GM21619 (cell line): ENCODE results near the gene KANSL2.
"Not testable (repeated sequence)": the region's sequence is repeated elsewhere in the genome, so short reads cannot be mapped to it uniquely, and the experiment has no call there.

Source experiments
- ATAC-seq: cut with Tn5 transposase; IDR thresholded peaks from one replicate; pipeline ENCODE4 v1.9.1; 2021; ENCODE audit not compliant: unreplicated experiment

KANSL2 gene, protein sequence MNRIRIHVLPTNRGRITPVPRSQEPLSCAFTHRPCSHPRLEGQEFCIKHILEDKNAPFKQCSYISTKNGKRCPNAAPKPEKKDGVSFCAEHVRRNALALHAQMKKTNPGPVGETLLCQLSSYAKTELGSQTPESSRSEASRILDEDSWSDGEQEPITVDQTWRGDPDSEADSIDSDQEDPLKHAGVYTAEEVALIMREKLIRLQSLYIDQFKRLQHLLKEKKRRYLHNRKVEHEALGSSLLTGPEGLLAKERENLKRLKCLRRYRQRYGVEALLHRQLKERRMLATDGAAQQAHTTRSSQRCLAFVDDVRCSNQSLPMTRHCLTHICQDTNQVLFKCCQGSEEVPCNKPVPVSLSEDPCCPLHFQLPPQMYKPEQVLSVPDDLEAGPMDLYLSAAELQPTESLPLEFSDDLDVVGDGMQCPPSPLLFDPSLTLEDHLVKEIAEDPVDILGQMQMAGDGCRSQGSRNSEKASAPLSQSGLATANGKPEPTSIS

DNA sequence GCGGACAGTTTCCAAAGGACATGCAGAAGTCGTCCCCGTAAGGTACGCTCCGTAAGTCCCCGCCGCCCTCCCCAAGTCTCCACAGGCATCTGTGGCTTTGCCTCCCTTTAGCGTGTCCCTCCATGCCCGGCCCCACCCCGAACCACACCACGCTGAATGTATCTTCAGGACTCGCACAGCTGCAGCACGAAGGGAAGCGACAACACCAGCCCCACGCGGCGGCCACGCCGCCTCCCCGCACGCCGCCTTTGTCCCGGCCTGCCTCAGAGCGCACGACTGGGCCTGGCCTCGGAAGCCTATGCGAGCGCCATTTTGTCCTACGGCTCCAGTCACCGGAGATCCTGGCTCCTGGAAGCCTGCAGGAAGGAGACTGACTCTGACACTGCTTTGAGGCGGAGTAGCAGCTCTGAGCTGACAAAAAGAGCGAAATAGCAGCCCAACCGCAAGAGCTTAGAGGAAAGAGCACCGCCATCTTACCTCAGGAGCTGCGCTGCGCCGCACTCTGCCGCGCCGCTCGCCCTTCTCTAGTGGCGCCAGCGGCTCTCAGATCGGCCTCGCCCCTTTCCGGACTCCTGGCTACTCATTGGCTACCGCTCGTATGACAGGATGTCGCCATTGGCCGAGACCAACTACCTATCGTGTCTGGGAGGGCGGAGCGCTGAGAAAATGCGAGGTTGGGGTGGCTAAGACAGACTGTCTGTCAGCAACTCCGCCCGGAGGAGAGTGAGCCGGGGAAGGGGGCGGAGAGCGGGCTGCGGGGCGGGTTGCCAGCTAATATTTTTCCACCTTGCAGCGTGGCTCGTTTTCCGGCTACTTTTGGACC lies at the start of gene KANSL2:
Gene KANSL2 (minus strand): TSS at position 529 of the 823 bp plus-strand sequence. CDS start 606 bp downstream, outside the sequence.
- ATAC-seq: peak; percentile 98

DNA sequence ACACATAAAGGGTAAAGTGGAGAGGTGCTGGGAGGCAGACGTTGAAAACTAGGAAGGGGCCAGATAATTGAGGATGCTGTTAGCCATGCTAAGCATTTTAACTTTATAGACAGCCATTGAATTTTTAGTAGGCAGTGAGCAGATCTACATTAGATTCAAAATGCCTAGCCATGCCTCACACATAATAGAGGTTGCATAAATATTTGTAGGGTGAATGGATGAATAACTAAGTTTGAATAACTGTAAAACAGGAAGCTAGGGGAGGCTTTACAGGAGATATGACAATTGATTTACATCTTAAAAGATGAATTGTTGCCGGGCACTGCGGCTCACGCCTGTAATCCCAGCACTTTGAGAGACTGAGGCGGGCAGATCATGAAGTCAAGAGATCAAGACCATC lies 46.8 kb upstream of the KANSL2 start:
- ATAC-seq: no peak

DNA sequence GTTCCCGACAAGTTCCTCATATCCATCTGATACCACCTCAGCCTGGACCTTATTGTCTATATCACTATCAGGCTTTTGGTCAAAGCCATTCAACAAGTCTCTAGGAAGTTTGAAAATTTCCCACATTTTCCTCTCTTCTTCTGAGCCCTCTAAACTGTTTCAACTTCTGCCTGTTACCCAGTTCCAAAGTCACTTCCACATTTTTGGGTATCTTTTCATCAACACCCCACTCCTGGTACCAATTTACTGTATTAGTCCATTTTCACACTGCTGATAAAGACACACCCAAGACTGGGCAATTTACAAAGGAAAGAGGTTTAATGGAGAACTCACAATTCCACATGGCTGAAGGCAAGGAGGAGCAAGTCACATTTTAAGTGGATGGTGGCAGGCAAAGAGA lies 38.7 kb upstream of the KANSL2 start:
- ATAC-seq: not testable (repeated sequence)

DNA sequence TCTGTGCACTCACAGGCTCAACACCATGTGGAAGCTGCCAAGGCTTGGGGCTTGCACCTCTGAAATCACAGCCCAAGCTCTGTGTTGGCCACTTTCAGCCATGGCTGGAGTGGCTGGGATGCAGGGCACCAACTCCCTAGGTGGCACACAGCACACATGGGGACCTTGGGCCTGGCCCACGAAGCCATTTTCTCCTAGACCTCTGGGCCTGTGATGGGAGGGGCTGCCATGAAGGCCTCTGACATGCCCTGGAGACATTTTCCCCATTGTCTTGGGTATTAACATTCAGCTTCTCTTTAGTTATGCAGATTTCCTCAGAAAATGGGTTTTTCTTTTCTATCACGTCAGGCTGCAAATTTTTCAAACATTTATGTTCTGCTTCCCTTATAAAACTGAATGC lies 38.1 kb upstream of the KANSL2 start:
- ATAC-seq: not testable (repeated sequence)

DNA sequence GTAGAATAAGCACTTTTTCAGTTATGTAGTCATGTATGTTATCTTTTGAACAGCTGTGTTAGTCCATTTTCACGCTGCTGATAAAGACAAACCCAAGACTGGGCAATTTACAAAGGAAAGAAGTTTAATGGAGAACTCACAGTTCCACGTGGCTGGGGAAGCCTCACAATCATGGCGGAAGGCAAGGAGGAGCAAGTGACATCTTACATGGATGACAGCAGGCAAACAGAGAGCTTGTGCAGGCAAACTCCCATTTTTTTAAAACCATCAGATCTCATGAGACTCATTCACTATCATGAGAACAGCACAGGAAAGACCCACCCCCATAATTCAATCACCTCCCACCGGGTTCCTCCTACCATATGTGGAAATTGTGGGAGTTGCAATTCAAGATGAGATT lies 37.0 kb upstream of the KANSL2 start:
- not testable (repeated sequence) for ATAC-seq

DNA sequence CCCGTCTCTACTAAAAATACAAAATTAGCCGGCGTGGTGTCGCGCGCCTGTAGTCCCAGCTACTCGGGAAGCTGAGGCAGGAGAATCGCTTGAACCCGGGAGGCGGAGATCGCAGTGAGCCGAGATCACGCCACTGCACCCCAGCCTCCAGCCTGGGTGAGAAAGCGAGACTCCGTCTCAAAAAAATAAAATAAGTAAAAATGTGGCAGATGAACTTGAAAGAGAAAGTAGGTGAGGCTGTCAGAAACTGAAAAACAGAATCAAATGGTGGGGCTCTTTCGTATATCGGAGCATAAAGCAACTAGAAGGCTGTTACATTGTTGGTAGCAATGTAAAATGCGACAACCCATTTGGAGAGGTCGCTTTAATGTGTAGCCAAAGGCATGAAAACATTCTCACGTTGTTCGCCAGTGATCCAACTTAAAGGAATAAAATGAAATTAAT lies 35.2 kb upstream of the KANSL2 start:
- ATAC-seq: no peak

DNA sequence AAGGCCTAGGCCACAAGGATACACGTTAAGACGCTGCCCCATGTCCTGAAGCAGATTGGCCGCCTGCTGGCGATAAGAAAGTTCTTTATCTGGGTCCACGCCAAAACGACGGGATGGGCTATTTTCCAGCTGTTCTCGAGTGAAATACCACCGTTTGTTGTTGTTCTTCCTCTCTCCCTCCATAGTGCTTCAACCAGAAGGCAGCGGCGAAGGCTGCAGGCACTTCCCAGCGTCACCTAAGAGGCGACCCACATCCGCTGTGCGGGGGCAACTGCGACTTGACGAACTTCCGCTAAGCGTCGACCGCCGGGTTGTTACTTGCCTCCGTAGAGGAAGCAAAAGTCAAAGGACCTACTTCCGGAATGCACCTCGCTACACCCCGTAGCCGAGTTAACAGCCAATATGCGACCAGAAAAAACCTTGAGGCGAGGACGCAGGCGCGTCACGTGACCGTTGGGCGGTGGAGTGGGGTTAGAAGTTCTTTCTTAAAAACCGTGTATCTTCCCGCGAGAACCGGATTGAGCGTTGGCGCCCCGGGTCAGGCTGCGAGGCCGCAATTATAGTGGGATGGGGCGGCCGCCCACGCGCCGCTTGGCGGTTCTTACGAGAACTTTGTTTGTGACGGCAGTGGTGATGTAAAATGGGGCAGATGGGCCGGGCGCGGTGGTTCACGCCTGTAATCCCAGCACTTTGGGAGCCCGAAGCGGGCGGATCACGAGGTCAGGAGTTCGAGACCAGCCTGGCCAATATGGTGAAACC lies 34.6 kb upstream of the KANSL2 start, which contains the start of gene CCNT1:
Gene CCNT1 (minus strand): TSS at position 215 of the 759 bp plus-strand sequence. CDS start 32 bp downstream, at position 183.
- peak; percentile 95 for ATAC-seq

DNA sequence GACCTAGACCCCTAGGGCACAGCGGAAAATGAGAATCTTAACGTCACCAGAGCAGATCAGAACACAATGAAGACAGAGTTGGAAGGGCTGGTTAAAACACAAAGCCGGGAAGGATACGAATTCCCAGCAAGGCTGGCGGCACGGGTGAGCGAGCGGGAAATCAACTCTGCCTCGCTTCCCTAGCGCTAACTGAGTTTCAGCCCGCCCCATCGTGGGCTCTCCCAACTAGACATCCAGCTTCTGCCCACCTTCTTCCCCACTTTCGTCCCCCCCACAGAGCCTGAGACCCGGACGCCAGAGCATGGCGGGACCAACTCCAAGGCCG lies 34.1 kb upstream of the KANSL2 start:
- ATAC-seq: no peak

DNA sequence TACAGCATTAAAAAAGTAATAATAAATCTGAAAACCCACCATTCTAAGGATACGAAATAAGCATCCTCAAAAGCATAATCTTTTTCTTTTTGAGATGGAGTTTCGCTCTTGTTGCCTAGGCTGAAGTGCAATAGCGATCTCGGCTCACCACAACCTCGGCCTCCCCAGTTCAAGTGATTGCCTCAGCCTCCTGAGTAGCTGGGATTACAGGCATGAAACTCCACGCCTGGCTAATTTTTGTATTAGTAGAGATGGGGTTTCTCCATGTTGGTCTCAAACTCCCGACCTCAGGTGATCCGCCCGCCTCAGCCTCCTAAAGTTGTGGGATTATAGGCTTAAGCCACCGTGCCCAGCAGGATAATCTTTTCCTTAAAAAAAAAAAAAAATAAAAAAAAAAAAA lies 30.2 kb upstream of the KANSL2 start:
- ATAC-seq: no peak

DNA sequence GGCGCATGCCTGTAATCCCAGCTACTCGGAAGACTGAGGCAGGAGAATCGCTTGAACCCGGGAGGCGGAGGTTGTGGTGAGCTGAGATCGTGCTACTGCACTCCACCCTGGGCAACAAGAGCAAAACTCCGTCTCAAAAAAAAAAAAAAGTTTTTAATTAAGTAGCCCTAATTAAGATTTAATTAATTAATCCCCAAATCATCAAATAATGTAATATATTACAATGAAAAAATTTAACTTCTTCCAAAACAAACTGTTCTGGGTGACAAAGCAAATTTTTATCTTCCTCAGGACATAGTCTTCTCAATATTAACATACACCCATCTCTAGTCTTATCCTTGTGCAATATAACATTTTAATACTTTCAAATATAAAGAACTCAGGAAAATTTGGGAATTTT lies 16.8 kb upstream of the KANSL2 start:
- not testable (repeated sequence) for ATAC-seq

DNA sequence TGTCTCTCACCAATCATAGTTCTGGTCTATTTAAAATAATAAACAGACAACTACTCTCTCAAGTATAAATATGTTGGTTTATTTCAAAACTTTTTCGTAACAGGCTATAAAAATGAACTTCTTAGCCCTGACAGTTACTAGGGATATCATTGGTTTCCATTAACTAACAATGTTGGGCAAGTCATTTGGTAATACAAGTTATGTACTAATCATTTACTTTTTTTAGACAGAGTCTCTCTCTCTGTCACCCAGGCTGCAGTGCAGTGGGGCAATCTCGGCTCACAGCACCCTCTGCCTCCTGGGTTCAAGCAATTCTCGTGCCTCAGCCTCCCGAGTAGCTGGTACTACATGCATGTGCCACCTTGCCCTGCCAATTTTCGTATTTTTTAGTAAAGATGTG lies 14.6 kb upstream of the KANSL2 start:
- ATAC-seq: no peak

DNA sequence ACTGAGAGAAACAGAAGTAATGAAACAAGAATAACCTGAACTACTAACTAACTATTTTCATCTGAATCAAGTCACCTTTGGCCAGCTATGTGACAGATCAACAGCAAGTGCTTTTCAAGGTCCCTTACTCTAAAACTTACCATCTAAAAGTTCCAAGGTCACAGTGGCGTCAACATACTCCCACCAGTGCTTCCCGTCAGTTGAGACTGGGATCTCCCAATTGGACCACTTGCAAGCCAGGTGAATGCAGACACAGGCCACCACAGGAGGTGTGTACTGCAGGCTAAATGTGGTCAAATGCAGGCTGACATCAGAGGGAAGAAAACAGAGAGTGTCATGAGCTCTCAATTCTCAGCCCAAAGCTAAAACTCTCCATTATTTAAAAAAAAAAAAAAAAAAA lies 13.8 kb upstream of the KANSL2 start:
- no peak for ATAC-seq

DNA sequence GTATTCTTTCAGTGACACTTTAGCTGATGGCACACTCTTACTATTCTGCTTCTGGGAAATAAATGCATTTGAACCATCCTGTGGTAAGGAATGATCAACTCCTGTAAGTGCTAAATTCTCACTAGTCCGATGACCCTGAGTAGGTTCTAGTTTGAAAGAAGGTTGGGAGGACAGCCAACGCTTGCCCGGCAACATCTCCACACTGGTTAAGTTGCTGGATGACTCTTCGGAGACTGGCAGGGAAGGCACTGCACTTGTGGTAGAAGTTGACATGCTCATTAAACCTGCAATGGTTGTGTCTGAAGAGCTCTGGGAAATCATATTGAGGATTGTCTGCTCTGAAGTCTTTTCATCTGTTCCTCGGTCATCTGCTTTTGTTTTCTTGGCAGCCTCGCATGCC lies 12.0 kb upstream of the KANSL2 start:
- ATAC-seq: no peak

DNA sequence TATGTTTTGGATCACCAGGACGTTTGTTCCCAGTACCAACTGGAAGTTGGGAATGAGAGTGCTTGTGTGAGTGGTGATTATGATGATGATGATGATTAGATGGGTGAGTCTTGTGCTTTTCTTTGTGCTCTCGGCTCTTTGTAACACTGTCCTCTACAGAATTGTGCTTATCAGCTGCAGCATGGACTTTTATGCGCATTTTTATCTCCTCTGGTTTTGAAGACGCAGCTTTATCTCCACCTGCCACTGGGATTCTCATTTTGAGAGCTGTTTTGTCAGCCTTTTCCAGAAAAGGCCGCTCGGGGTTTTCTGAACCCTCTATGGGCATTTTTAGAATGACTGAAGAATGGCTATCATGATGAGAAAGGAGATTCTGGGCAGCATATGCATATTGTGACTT lies 11.5 kb upstream of the KANSL2 start:
- ATAC-seq: no peak

DNA sequence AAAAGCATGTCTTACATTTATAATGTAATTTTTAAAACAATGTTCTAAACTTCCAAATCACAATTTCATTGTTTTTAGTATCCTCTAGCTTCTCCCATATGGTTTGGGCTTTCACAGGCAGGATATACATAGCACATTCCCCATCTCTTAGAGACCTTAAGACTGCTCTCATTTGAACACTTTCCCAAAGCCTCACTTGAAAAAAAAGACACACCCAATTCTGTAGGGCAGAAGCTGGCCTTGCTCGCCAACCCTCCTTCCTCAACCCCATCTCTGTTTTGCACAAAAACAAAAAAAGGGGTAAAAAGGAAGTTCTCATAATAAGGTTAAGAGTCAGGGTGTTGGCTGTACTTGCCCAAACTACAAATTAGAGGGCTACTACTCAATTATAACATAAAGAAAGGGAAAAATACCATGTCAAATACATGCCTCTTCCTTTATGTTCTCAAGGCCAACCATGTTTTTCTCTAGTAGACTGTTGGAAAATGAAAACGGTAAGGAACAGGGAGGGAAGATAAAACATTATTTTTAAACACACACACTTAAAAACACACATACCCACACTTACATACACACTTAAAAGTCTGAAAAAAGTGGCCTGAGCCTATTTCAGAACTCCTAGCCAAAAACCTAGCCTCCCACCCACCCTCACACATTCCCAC lies 9.9 kb upstream of the KANSL2 start:
- ATAC-seq: no peak

DNA sequence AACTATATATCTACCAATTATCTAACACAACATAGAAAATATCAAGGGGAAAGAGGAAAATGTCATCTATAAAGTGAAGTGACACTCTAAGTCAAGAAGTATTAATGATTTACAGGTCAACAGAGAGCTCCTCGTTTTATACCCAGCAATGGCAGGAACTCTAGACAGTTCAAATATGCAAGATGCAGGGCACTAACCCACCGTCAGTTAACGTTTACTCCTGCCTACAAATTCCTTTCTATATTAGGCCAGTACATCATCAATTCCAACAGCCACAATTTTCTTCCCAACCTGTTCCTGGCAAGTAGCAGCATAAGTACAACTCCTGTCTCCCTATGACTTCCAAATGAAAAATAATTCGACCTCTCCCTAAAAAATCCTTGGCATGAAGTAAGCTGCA lies 9.0 kb upstream of the KANSL2 start:
- no peak for ATAC-seq

DNA sequence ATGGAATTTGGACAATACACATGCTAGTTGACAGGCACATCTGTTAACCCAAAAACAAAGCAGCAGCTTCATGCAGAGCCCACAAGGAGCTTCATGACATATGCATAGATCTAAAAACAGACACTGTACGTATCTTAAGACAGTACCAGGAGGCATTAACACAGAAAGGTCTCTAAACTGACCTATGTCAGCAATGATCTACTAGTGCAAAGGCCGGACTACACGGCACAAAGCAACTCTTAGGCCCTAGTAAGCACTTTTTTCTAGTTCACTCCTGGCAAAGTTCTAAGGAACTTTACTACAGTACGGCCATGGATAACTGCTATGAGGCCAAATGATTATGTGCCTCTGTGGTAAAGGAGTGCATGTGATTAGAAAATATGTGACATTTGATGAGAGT lies 8.4 kb upstream of the KANSL2 start:
- no peak for ATAC-seq

DNA sequence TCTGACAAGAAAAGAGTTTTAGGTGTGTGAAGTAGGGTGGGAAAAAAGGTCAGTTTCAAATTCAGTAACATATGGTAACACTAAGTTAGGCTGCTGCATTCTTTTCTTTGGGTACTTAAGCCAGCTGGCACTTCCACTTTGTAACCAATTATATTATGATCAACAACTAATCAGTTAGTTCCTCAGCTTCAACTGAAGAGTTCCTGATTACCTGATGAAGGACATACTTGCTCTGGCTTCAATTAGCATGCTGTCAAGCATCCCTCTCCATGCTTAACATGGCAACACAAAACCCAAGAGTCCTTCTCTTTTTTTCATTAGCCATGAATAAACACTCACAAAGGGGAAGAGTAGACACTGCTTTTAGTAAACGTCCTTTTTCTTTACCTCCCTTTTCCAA lies 6.8 kb upstream of the KANSL2 start:
- no peak for ATAC-seq

DNA sequence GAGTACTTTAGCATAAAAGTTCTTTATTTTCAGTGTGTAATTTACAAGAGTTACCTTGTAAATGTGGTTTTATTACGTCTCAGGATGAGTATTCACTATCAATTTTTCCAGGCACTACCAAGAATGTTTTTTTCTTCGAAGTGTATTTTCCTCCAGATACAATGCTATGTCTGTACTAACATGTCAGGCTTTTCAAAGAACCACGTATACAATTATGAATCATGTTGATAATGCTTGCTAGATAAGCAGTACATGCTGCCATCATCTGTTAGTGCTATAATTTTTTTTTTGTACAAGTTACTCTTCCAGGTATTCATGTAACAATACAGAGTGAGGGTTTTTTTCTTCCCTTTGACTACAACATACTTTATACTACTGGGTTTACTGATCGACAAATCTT lies 5.6 kb upstream of the KANSL2 start:
- no peak for ATAC-seq

DNA sequence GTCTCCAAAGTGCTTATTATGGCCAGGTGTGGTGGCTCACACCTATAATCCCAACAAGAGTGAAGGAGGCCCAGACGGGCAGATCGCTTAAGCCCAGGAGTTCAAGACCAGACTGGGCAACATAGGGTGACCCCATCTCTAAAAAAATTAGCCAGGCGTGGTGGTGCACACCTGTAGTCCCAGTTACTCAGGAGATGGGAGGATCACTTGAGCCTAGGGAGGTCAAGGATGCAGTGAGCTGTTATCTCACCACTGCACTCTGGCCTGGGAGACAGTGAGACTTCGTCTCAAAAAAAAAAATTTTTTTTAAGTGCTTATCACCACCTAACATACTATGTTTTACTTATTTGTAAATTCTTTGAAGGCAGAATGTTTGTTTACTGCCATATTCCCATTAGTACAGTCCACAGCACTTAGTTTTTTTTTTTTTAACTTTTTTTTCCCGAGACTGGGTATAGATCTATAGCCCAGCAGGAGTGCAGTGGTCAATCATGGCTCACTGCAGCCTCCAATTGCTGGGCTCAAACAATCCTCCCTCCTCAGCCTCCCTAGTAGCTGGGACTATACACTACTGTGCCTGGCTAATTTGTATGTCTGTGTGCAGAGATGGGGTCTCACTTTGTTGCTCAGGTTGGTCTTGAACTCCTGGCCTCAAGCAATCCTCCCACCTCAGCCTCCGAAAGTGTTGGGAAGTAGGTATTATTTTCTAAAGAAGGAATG lies 4.7 kb upstream of the KANSL2 start:
- no peak for ATAC-seq
